COLO668 (cell line): ENCODE measurements around the gene ARSJ.

Experiments
- DNase-seq: peaks from one replicate; lab custom pipeline; 2025; ENCODE audit not compliant: unreplicated experiment; lab: John Stamatoyannopoulos, UW

Gene ARSJ

GRCh38 chr4:113901994-113902787, 77.3 kb downstream of the ARSJ start:
- DNase-seq: no peak

- DNase-seq: no peak
These were observed 80.0 kb downstream of the ARSJ start for GRCh38 chr4:113899271-113900070.

- no peak for DNase-seq
These were observed 85.9 kb downstream of the ARSJ start for GRCh38 chr4:113893546-113893945.

- DNase-seq: no peak
These were observed 91.4 kb downstream of the ARSJ start for GRCh38 chr4:113888006-113888405.

GRCh38 chr4:113885291-113885690, 94.2 kb downstream of the ARSJ start:
- no peak for DNase-seq

GRCh38 chr4:113884655-113885054, 94.8 kb downstream of the ARSJ start:
- no peak for DNase-seq

- no peak for DNase-seq
These were observed 96.8 kb downstream of the ARSJ start for GRCh38 chr4:113882668-113883067.

- no peak for DNase-seq
These were observed 98.2 kb downstream of the ARSJ start for GRCh38 chr4:113881256-113881655.

- no peak for DNase-seq
These were observed 99.0 kb downstream of the ARSJ start for GRCh38 chr4:113880240-113881028.

- no peak for DNase-seq
These were observed 100.8 kb downstream of the ARSJ start for GRCh38 chr4:113878668-113879067.

GRCh38 chr4:113874480-113874879, 105.0 kb downstream of the ARSJ start:
- no peak for DNase-seq

GRCh38 chr4:113873508-113873907, 105.9 kb downstream of the ARSJ start:
- no peak for DNase-seq

- DNase-seq: no peak
These were observed 106.8 kb downstream of the ARSJ start for GRCh38 chr4:113872426-113873260.

- DNase-seq: no peak
These were observed 108.4 kb downstream of the ARSJ start for GRCh38 chr4:113871080-113871479.

GRCh38 chr4:113869743-113870375, 109.6 kb downstream of the ARSJ start:
- DNase-seq: peak; percentile 11

- no peak for DNase-seq
These were observed 112.8 kb downstream of the ARSJ start for GRCh38 chr4:113866611-113867010.

GRCh38 chr4:113858924-113859323, 120.5 kb downstream of the ARSJ start:
- DNase-seq: no peak

GRCh38 chr4:113851816-113852215, 127.6 kb downstream of the ARSJ start:
- DNase-seq: no peak
